Endothelial cell of umbilical vein (primary cell): ENCODE results near the gene MRE11. TPM values are rescaled to one million over a fixed set of nuclear protein-coding genes. Genes with fewer than 3 reads are reported as not detected.

ENCODE experiments used
- BruUV-seq: library from RNA; stranded (reverse); fragments of 400-500 nt; replicated peaks from 2 replicates; lab custom pipeline; 2021; lab: Mats Ljungman, UMichigan
- CTCF ChIA-PET: fragments of 300-600, 350-600 bp; sonication (Branson Sonifier 250); formaldehyde crosslinking; loops from one replicate; lab custom pipeline; 2021; ENCODE audit warnings: antibody characterized with exemption, inconsistent platforms; lab: Charles Lee
- POLR2A ChIA-PET: fragments of 300-600, 350-600 bp; sonication (Branson Sonifier 250); formaldehyde crosslinking; loops from one replicate; lab custom pipeline; 2021; ENCODE audit warnings: antibody characterized with exemption, inconsistent platforms; lab: Charles Lee
- DNase-seq: peaks from one replicate; pipeline ENCODE4 v3.0.0-alpha.2; 2011; ENCODE audit warnings: low read depth, low spot score
- FAIRE-seq: peaks from 2 replicates; lab custom pipeline; 2011; peaks lifted over from hg19 to GRCh38; lab: Jason Lieb, UNC
- H2AFZ ChIP-seq: 2 replicates; pipeline ENCODE4 v1.6.0; 2012; ENCODE audit warnings: low read depth, low read length, control low read depth, inconsistent platforms
- H3K27ac ChIP-seq: 2 replicates; pipeline ENCODE4 v1.5.1; 2011; ENCODE audit warnings: low read depth, mild to moderate bottlenecking, control low read depth, low read length, moderate library complexity; ENCODE audit not compliant: insufficient read depth
- H3K27me3 ChIP-seq, 2 experiments: 2 replicates each; pipeline versions ENCODE4 v1.6.0 to v1.6.1; 2011; ENCODE audit warnings: low read length in 2 of 2, mixed read lengths in 1 of 2; ENCODE audit not compliant: control insufficient read depth in 2 of 2, insufficient read depth in 2 of 2
- H3K36me3 ChIP-seq, 2 experiments: 2 replicates in 1 of 2; 3 replicates in 1 of 2; pipeline ENCODE4 v1.5.1; 2011; ENCODE audit warnings: low read length in 2 of 2, mild to moderate bottlenecking in 1 of 2, moderate library complexity in 1 of 2; ENCODE audit not compliant: control insufficient read depth in 2 of 2, insufficient read depth in 2 of 2; ENCODE audit errors: extremely low read depth in 1 of 2
- H3K4me1 ChIP-seq: 3 replicates; pipeline ENCODE4 v1.5.1; 2011; ENCODE audit warnings: mild to moderate bottlenecking, low read length; ENCODE audit not compliant: control insufficient read depth, insufficient read depth; ENCODE audit errors: extremely low read depth
- H3K4me2 ChIP-seq: 2 replicates; pipeline ENCODE4 v1.6.1; 2011; ENCODE audit warnings: low read length, control low read depth, mixed read lengths; ENCODE audit not compliant: insufficient read depth
- H3K4me3 ChIP-seq, 3 experiments: fragments of 200-600 bp in 1 of 3; sonication (generic), shearing (Covaris generic) in 1 of 3; replicated peaks in 1 of 3; 2 replicates each; pipeline ENCODE4 v1.5.1; 2011 to 2016; ENCODE audit warnings: control low read depth in 3 of 3, low read length in 3 of 3, mild to moderate bottlenecking in 2 of 3, inconsistent platforms in 1 of 3, low read depth in 1 of 3, moderate library complexity in 1 of 3; ENCODE audit not compliant: insufficient read depth in 1 of 3
- H3K79me2 ChIP-seq: 2 replicates; pipeline ENCODE4 v1.6.0; 2012; ENCODE audit warnings: low read length, inconsistent platforms; ENCODE audit not compliant: control insufficient read depth, insufficient read depth
- H3K9ac ChIP-seq: replicated peaks from 2 replicates; pipeline ENCODE3; 2011; ENCODE audit warnings: low read length, control low read depth; ENCODE audit not compliant: insufficient read depth; ENCODE audit errors: extremely low read depth
- H3K9me1 ChIP-seq: replicated peaks from 3 replicates; pipeline ENCODE4 v1.6.0; 2011; ENCODE audit warnings: mild to moderate bottlenecking, low read length; ENCODE audit not compliant: control insufficient read depth, insufficient read depth; ENCODE audit errors: extremely low read depth
- H3K9me3 ChIP-seq: replicated peaks from 2 replicates; pipeline ENCODE4 v1.5.1; 2012; ENCODE audit warnings: low read length, inconsistent platforms; ENCODE audit not compliant: control insufficient read depth, insufficient read depth
- H4K20me1 ChIP-seq: replicated peaks from 2 replicates; pipeline ENCODE3; 2011; ENCODE audit warnings: mild to moderate bottlenecking, low read length; ENCODE audit not compliant: control insufficient read depth, insufficient read depth; ENCODE audit errors: extremely low read depth
- EZH2 ChIP-seq: IDR thresholded peaks from 2 replicates; pipeline ENCODE4 v1.6.1; 2012; ENCODE audit warnings: borderline replicate concordance, low read depth, mild to moderate bottlenecking, moderate library complexity, low read length, inconsistent platforms; ENCODE audit not compliant: severe bottlenecking
- FOS ChIP-seq: IDR thresholded peaks from 2 replicates; pipeline ENCODE4 v1.6.1; 2011; ENCODE audit warnings: mild to moderate bottlenecking, low read length, moderate library complexity, borderline replicate concordance; ENCODE audit not compliant: insufficient read depth
- GATA2 ChIP-seq: IDR thresholded peaks from 2 replicates; pipeline ENCODE4 v1.7.0; 2011; ENCODE audit warnings: low read depth, mild to moderate bottlenecking, moderate library complexity, mixed read lengths, low read length; ENCODE audit not compliant: insufficient read length, insufficient read depth
- MYC ChIP-seq: IDR thresholded peaks from one replicate; pipeline ENCODE4 v1.6.1; 2011; ENCODE audit warnings: mild to moderate bottlenecking, low read depth, low read length
- POLR2AphosphoS5 ChIP-seq: IDR thresholded peaks from 2 replicates; pipeline ENCODE4 v1.6.1; 2012; ENCODE audit warnings: low read depth, mild to moderate bottlenecking, control low read depth, low read length, moderate library complexity; ENCODE audit not compliant: insufficient read depth
- dilution Hi-C: fragments of 300-500 bp; cut with MboI; formaldehyde crosslinking; loops from one replicate; pipeline ENCODE4 v1.15.0; 2019; ENCODE audit warnings: low sequenced_read_pairs; ENCODE audit not compliant: extremely low pct_ligation_motif_present
- intact Hi-C: fragments of 100-400 bp; cut with micrococcal nuclease; formaldehyde crosslinking; loops from one replicate; pipeline ENCODE4 v1.10.0; 2022
- polyA plus RNA-seq, 4 experiments: library from polyadenylated mRNA; depleted of rRNA in 3 of 4; stranded (reverse) in 3 of 4; unstranded in 1 of 4; fragments of >200 nt; gene quantifications; 2 replicates each; pipeline versions ENCODE4 v1.2.1 to v1.2.3, GENCODE V29; 2011 to 2012; ENCODE audit warnings: missing spikeins in 1 of 4
- total RNA-seq: library from RNA; stranded (reverse); gene quantifications from 2 replicates; pipeline ENCODE4 v1.2.3, GENCODE V29; 2021
- TF ChIP-seq, protein P1 (sequence below): IDR thresholded peaks from 2 replicates; pipeline ENCODE4 v1.6.1; 2011; ENCODE audit not compliant: insufficient read depth, insufficient read length

Gene MRE11
- total and polyA plus RNA-seq, 2 donors (not counting 3 experiments of a cell fraction or from before 2014, with no cell fraction given): 4.5 to 22.0 TPM

DNA sequence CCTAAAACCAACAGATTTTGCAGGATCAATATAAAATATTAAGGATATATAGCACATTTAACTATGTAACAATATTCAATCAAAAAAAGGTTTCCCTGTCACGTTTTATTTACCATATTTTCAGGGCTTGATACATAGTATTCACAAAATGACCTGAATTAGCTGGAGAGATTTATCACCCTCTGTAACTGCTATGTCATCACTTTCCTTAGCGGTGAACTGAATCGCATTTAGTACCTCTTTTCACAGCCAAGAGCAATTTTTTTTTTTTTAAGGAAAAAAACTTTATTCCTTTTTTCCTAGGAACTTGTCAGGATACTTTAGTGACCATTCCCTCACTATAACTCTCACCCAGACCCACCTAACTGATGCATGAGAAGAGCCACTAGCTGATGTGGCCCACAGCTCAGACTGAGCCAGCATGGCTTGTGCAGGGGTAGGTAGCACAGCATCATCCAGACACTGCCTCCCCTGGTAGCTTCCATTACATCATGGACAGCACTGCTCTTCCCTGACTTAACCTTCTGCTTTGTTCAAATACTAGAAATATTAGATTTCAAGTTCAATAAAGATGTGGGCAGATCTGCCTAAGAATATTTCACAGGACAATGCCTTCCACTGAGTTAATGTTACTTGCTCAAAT, 75.4 kb downstream of the MRE11 start:
- ChIA-PET CTCF (interaction anchor here (1.4 to 5.7 kb wide), 7 partner anchors 22 to 1184 kb away, joined by 4 to 82 read pairs (median 11); no protein-coding TSS in a partner anchor), POLR2A (no interaction called here)
- Histone ChIP-seq H3K27me3 (no peaks in the 10 kb centered on the region), H3K79me2 (no peaks in the 10 kb centered on the region), H3K36me3 (no peaks in the 10 kb centered on the region), H4K20me1 (no peaks in the 10 kb centered on the region), H3K9me1 (no peaks in the 10 kb centered on the region), H3K9me3 (no peaks in the 10 kb centered on the region), H3K4me3 (no peak overlapping the region), H2AFZ (no peak overlapping the region), H3K9ac (no peak overlapping the region), H3K27ac (no peak overlapping the region), H3K4me2 (no peak overlapping the region), H3K4me1 (no peaks in the 10 kb centered on the region)
- intact Hi-C loops: loop anchor here (2.0 to 10.0 kb wide), 3 partner anchors 93 to 521 kb away; no protein-coding TSS in a partner anchor
- BruUV-seq: no TSS peak
- dilution Hi-C loops: no loop called here
- TF ChIP-seq MYC: no peak
- no peak for TF ChIP-seq FOS
- TF ChIP-seq GATA2: no peak
- TF ChIP-seq POLR2AphosphoS5: no peak
- TF ChIP-seq, protein P1, sequence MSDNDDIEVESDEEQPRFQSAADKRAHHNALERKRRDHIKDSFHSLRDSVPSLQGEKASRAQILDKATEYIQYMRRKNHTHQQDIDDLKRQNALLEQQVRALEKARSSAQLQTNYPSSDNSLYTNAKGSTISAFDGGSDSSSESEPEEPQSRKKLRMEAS: no peak
- no peak for TF ChIP-seq EZH2
- FAIRE-seq: no peak
- no peak for DNase-seq
